HuH-7.5 (cell line): ENCODE measurements around the gene BCL2L13.
A peak's percentile ranks its signal among the peaks of the same experiment; 100 is the strongest.
"Not testable (repeated sequence)": the region's sequence is repeated elsewhere in the genome, so short reads cannot be mapped to it uniquely, and the experiment has no call there.

Experiments used
- DNase-seq: peaks from one replicate; pipeline ENCODE4 v3.0.0; 2011; ENCODE audit warnings: low spot score

The BCL2L13 gene

DNA sequence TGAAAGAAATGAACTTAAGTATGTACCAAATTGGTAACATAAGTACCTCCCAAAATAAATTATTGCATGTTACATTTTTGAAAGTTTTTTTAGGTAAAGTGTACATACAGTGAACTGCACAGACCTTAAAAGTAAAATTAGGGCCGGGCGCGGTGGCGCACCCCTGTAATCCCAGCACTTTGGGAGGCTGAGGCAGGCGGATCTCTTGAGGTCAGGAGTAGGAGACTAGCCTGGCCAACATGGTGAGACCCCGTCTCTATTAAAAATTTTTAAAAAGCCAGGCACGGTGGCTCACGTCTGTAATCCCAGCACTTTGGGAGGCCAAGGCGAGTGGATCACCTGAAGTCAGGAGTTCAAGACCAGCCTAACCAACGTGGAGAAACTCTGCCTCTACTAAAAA, 1.7 kb upstream of the BCL2L13 start:
- not testable (repeated sequence) for DNase-seq

DNA sequence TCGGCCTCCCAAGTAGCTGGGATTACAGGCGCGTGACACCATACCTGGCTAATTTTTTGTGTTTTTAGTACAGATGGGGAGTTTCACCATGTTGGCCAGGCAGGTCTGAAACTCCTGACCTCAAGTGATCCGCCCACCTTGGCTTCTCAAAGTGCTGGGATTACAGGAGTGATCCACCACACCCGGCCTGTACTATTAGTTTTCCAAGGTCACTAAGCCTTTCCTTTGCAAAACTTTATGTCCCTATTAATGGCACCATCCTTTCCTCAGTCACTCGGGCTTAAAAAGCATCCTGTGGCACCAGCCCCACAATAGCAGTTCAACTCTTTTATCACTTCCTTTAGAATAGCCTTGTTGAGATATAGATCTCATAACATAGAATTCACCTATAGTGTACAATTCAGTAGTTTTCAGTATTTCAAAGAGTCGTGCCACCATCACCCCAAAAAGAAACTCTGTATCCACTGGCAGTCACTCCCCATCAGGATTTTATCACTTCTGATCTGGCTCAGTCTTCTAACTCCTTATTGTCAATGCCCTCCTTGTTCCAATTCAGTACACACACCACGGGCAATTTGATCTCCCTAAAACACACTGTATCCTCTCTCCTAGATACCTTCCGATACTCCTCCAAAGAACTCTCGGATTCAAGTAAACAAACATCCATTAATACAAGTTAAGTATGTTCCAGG, 921 bp upstream of the BCL2L13 start:
- DNase-seq, result peak; percentile 22

DNA sequence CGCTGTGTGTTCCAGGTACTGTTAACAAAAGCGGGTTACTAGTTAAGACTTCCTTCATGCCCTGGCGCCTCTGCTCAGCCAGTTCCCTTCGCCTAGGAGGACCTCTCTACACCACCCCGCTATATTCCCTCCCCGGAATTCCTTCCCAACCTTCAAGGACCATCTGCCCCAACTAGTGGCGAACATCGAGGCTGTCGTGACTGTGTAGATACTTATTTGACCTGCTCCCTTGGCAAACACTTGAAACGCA, 450 bp upstream of the BCL2L13 start:
- DNase-seq, result peak; percentile 56

DNA sequence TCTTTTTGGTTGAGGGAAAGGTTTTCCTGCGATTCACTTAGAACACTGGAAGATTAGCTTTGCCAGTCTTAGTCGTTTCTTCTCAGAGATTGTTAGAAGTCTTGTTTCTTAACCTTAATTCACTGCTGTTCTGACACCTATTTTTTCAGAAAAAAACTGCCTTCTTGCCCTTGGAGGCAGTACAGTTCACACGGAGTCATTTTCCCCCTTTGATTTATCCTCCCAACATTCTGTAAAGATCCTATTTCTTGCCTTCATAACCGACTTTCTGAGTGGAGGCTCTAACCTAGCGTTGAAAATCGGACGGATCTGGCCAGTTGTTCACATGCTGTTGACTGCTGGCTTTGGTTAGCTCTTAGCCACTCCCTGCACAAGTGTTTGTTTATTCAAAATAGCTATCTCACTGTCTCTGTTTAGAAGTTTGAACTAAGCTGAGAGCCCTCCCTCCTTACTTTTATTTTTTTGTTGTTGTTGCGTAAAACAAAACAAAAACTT, 737 bp downstream of the BCL2L13 start:
- DNase-seq, result peak; percentile 73

DNA sequence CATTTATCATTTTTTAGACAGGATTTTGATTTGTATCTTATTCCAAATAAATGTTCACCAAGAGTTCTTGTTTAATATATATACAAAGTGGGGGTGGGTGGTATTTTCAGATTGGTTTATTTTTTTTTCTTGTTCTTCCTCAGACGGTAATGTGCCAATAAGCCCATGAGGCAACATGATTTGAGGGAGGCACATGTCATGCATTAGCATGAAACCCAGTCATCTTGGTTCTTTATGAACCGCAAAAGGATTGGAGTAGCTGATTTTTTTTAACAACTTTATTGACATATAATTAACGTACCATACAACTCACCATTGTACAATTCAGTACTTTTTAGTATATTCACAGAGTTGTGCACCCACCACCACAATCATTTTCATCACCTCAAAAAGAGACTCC, 2.7 kb downstream of the BCL2L13 start:
- DNase-seq, result no peak

DNA sequence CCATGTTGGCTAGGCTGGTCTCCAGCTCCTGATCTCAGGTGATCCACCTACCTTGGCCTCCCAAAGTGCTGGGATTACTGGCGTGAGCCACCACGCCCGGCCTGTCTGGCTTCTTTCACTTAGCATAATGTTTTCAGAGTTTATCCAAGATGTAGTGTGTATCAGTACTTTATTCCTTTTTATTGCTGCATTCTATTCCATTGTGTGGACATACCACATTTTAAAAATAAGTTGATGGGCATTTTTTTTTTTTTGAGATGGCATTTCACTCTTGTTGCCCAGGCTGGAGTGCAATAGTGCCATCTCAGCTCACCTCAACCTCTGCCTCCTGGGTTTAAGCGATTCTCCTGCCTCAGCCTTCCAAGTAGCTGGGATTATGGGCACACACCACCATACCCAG, 3.8 kb downstream of the BCL2L13 start:
- DNase-seq, result not testable (repeated sequence)

DNA sequence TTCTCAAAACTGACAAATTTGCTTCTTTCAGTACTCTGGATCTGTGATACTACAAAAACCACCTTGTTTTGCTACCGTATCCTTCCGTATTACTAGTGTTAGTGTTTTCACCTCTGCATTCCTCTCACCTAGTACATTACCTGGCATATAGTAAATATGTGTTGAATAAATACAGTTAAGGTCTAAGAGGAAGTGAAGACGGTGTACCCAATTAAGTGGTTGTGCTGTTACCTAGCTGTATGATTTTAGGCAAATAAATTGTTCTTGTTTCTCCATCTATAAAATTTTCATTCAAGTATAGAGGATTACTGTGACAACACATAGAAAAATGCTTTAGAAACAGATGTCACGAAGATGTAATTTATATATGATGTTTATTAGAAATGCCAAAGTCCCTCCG, 8.9 kb downstream of the BCL2L13 start:
- no peak for DNase-seq

DNA sequence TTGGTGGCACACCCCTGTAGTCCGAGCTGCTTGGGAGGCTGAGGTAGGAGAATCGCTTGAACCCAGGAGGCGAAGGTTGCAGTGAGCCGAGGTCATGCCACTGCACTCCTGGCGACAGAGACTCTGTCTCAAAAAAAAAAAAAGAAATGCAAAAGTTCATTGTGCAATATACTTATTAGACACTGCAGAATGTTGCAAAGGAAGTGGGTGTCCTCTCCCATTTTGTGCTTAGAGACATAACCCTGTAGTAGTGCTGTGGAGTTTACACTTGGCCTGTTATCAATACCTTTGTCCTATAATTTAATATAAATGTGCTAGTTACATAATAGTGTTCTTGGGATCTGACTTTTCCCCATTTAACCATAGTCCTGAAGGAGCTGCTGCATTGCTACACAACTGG, 9.4 kb downstream of the BCL2L13 start:
- no peak for DNase-seq

DNA sequence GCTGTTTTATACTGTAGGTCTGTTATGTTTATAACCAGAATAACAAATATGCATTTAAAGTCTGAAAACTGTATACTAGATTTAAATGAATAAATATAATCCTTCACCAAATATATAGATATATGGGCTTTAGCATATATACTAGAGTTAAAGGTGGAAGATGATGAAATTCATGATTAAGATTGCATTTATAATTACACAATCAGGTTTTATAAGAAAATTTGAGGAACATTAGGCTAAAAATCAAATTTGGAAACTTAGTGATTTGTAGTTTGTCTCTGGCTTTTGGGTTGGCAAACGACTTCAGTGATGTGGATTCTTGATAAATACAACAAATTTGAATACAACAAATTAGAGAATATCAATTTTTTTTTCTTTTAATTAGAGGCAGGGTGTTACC, 10.0 kb downstream of the BCL2L13 start:
- no peak for DNase-seq

DNA sequence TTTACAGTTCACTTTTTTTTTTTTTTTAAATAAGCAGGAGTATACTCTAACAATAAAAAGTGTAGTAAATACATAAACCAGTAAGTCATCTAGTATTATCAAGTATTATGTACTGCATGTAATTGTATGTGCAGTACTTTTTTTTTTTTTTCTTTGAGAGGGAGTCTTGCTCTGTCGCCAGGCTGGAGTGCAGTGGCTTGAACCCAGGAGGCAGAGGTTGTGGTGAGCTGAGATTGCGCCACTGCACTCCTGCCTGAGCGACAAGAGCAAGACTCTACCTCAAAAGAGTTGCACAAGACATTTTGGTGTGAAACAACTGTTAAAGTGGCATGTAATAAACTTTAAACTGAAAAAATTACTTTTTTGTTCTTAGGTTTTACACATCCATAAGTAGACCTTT, 16.7 kb downstream of the BCL2L13 start:
- no peak for DNase-seq

DNA sequence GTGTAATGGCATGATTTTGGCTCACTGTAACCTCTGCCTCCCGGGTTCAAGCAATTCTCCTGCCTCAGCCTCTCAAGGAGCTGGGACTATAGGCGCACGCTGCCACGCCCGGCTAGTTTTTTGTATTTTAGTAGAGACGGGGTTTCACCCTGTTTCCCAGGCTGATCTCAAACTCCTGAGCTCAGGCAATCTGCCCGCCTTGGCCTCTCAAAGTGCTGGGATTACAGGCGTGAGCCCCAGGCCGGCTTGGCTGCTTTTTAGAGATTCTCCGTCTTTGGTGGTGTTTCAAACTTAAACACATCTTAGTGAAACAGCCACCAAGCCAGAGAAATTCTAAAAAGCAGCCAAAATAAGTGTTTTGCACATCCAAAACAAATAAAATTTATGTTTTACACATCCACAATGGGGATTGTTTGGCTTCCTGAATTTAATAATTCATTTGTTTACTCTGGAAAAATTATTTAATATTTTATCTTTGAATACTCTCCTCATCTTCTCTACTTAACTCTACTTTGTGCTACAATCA, 18.4 kb downstream of the BCL2L13 start:
- no peak for DNase-seq

DNA sequence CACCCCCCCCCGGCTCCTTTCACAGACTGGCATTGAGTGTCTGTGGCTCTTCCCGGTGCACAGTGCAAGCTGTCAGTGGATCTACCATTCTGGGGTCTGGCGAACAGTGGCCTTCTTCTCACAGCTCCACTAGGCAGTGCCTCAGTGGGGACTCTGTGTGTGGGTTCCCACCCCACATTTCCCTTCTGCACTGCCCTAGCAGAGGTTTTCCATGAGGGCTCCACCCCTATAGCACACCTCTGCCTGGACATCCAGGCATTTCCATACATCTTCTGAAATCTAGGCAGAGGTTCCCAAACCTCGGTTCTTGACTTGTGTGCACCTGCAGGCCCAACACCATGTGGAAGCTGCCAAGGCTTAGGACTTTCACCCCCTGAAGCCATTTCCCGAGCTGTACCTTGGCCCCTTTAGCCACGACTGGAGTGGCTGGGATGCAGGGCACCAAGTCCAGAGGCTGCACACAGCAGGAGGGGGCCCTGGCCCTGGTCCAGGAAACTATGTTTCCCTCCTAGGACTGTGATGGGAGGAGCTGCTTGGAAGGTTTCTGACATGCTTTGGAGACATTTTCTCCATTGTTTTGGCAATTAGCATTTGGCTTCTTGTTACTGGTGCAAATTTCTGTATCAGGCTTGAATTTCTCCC, 26.0 kb downstream of the BCL2L13 start:
- no peak for DNase-seq

DNA sequence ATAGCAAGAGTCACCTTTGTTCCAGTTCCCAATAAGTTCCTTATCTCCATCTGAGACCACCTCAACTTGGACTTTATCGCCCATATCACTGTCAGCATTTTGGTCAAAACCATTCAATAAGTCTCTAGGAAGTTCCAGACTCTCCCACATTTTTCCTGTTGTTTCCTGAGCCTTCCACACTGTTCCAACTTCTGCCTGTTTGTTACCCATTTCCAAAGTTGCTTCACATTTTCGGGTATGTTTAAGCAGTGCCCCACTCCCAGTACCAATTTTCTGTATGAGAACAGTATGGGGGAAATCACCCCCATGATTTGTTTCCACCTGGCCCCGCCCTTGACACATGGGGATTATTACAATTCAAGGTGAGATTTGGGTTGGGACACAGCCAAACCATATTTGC, 26.7 kb downstream of the BCL2L13 start:
- no peak for DNase-seq

DNA sequence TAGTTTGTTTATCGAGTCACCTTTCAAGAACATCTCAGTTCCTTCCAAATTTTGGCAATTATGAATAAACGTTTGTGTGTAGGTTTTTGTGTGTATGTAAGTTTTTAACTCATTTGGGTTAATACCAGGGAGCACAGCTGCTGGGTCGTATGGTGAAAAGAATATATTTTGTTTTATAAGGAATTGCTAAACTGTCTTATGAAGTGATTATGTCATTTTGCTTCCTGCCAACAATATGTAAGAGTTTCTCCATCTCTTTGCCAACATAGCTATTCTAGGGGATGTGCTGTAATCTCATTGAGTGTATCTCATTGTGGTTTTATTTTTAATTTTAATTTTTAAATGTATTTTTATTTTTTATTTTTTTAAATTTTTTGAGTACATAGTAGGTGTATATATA, 27.3 kb downstream of the BCL2L13 start:
- DNase-seq, result no peak

DNA sequence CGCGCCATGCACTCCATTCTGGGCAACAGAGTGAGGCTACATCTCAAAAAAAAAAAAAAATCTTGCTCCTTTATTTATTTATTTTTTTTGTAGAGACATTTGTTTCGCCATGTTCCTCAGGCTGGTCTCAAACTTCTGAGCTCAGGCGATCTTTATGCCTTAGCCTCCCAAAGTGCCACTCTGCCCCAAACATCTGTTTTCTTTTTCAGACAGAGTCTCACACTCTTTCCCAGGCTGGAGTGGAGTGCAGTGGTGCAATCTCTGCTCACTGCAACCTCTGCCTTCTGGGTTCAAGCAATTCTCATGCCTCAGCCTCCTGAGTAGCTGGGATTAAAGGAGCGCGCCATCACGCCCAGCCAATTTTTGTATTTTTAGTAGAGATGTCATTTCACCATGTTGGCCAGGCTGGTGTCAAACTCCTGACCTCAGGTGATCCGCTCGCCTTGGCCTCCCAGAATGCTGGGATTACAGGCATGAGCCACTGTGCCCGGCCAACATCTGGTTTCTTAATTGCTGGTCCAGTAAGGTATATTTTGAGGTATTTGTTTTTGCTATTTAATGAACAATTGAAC, 33.0 kb downstream of the BCL2L13 start:
- DNase-seq, result not testable (repeated sequence)

DNA sequence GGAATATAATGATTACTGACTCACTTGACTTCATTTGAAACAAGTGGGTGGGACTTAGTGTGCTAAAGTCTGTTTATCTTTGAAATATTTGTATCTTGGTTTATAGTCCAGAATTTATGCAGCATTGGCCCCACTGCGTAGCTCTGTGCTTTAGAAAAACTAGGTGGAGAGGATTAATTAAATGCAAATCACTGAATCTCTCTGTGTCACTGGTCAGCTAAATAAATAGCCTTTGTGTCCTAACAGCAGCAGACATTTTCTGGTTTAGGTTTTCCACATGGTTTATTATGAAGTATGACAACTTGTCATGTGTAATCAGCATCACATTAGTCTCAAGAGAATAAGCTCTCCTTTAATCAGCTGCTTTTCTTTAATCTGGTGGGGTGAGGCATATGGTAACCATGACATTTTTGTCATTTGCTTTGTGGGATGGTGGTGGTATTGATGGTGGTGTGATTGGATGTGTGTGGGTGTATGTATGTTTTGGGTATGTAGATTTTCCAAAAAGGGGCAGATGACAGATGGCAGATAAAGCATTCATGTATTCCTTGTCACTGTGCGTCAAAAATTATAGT, 33.9 kb downstream of the BCL2L13 start:
- no peak for DNase-seq

DNA sequence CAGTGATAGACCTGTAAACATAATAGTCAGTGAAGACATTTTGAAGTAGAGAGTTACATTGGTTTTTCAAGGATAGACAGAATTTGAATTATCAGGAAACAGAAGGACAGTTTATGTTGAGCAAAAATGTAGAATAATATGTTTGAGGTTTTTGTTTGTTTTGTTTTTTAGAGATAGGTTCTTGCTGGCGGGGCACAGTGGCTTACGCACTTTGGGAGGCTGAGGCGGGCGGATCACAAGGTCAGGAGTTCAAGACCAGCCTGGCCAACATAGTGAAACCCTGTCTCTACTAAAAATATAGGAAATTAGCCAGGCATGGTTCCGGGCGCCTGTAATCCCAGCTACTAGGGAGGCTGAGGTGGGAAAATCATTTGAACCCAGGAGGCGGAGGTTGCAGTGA, 35.6 kb downstream of the BCL2L13 start:
- DNase-seq, result no peak

DNA sequence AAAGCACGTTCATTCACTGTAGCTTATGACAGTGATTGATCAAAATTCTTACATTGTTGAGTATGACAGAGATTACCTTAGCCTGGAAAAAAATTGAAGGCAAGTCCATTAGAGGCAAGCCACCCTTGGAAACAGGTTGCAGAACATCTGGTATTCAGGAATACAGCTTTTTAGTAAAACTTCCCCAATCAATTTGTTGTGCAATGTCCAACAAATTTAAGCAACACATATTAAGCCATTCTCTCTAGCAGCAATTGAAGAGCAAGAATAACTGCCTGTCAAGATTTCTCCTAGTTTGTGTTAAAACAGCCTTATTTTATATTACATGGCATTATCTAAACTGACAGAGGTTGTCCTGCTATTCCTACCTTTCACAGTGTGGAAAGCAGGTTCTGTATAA, 37.0 kb downstream of the BCL2L13 start:
- DNase-seq, result no peak

DNA sequence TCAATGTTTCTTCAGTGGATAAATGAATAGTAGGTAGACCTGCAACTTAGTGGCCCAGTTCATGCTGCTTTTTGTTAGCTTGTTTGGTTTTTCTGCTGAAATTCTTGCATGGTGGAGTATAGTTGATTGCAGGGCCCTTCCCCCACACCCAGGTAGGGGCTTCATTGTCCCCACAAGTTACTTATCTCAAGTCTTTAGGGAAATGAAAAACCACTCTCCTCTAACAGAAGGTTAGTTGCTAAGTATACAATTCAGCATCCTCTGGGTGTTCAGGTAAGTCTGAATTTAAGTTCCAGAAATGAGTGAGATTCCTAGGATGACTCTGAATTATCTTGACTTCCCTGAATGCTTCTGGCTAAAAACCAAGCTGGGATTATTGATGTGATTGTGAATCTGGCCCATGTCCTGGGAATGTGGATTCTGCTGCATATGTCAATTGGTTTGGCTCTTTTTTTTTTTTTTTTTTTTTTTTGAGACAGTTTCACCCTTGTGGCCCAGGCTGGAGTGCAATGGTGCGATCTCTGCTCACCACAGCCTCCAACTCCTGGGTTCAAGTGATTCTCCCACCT, 40.3 kb downstream of the BCL2L13 start:
- DNase-seq, result no peak

DNA sequence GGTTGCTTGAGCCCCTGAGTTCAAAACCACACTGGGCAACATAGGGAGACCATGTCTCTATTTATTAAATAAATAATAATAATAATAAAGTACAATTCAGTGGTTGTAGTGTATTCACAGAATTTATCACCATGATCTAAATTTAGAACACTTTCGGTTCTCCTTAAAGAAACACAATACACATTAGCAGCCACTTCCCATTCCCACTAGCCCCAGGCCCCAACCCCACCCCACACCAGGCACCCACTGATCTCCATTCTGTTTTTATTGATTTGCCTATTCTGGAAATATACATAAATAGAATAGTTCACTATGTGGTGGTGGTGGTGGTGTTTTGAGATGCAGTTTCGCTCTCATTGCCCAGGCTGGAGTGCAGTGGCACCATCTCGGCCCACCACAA, 45.7 kb downstream of the BCL2L13 start:
- no peak for DNase-seq

DNA sequence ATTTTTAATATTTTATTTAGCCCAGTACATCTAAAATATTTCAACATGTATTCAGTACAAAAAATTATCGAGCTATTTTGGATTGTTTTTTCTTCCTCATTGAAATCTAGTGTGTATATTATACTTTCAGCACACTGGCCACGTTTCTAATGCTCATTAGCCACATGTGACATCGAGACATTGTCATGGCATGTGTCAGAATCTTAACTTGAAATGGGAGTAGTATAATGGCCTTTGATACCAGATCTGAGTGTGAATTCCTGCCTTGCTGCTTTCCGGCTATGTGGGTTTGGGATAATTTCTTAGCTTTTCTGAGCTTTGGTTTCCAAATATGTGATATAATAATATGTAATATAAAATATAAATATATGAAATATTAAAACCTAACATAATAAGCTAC, 54.3 kb downstream of the BCL2L13 start:
- DNase-seq, result no peak

DNA sequence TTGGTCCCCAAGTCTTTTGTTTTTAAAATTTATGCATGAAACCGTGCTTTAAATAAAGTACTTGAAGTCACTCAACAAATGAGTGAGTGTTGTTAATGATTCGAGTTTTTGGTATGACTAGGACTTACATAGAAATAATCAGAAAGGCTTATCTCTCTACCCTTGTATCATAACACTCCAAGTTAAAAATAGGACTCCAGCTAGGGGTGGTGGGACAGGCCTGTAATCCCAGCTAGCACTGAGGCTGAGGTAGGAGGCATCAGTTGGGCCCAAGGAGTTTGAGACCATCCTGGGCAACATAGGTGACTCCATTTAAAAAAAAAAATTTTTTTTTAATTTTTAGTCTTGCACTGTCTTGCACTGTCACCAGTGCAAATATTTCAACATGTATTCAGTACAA, 55.6 kb downstream of the BCL2L13 start:
- no peak for DNase-seq

DNA sequence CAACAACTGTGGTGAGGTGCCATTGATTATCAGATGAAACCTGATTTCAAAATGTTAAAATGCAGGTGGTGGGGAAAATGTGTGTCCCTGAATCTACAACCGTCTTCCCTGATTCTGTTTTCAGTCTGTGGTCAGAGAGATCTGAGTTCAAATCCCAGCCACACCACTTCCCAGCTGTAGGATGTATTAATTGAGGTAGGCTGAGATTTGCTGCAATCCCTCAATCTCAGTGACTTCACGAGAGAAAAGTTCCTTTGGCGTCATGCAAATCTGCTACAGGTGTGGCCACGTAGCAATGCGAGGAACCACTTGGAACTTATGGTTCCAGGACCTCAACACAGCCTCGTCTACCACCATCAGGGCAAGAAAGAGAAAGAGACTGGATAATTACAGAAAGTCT, 56.2 kb downstream of the BCL2L13 start:
- DNase-seq, result no peak
